Measurements from ENCODE around the gene NEDD4L.

DNA sequence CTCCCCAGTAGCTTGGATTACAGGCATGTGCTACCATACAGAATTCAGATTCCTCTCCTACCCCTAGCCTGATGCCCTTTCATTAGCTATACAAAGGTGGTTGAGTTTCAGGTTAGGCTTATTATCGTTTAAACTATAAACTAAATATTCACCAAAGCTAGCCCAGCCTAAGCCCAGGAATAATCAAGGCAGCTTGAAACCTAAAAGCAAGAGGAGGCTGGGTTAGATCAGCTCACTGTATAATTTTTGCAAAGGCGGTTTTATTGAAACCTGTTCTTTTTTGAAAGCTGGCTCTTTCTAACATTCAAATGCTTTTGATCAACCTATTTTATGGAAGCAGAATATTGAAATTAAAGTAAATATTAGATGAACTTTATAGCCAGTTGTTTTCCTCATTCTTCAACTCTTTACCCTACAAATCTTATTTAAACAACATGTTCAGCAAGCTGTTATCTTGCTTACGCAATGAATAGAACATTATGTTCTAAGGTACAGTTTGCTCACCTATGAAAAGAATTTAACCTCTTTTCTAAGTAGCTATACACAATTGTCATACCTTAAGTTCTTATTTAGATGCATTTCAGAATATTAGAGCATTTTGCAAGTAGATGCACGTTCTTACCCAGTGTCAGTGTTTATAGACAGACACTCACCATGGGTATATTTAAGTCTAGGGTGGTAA is 241.6 kb downstream of the NEDD4L start:
- TF ChIP-seq, protein P1, sequence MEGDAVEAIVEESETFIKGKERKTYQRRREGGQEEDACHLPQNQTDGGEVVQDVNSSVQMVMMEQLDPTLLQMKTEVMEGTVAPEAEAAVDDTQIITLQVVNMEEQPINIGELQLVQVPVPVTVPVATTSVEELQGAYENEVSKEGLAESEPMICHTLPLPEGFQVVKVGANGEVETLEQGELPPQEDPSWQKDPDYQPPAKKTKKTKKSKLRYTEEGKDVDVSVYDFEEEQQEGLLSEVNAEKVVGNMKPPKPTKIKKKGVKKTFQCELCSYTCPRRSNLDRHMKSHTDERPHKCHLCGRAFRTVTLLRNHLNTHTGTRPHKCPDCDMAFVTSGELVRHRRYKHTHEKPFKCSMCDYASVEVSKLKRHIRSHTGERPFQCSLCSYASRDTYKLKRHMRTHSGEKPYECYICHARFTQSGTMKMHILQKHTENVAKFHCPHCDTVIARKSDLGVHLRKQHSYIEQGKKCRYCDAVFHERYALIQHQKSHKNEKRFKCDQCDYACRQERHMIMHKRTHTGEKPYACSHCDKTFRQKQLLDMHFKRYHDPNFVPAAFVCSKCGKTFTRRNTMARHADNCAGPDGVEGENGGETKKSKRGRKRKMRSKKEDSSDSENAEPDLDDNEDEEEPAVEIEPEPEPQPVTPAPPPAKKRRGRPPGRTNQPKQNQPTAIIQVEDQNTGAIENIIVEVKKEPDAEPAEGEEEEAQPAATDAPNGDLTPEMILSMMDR (conservative IDR thresholded peaks at IDR 0.05 in 1 of 2, IDR thresholded peaks at IDR 0.05 in 1 of 2; ENCODE audit: extremely low read depth in 1 of 2, insufficient read depth in 1 of 2, low read depth in 1 of 2, low read length in 2 of 2) = no peak
- TF ChIP-seq EZH2 (IDR thresholded peaks at IDR 0.05; ENCODE audit: borderline replicate concordance, low read length) = no peak
